HAP-1 (cell line): ENCODE results near the gene MUC22.
"Not testable (repeated sequence)": the region's sequence is repeated elsewhere in the genome, so short reads cannot be mapped to it uniquely, and the experiment has no call there.

ENCODE experiments used
- DNase-seq, 2 experiments: peaks; one replicate each; pipeline ENCODE4 v3.0.0-alpha.2; 2016 to 2020; ENCODE audit warnings: low spot score in 2 of 2
- H3K27me3 ChIP-seq: fragments of 250-450 bp; sonication (Bioruptor Pico); 2 replicates; pipeline ENCODE4 v1.5.1; 2020; ENCODE audit warnings: low read depth, mild to moderate bottlenecking, moderate library complexity
- H3K36me3 ChIP-seq: fragments of 250-450 bp; sonication (Bioruptor Pico); replicated peaks from 2 replicates; pipeline ENCODE4 v1.5.1; 2020; ENCODE audit warnings: mild to moderate bottlenecking
- H3K4me1 ChIP-seq: fragments of 250-450 bp; sonication (Bioruptor Pico); 2 replicates; pipeline ENCODE4 v1.5.1; 2020; ENCODE audit warnings: mild to moderate bottlenecking
- H3K4me3 ChIP-seq: fragments of 250-450 bp; sonication (Bioruptor Pico); 2 replicates; pipeline ENCODE4 v1.5.1; 2020; ENCODE audit warnings: mild to moderate bottlenecking, moderate library complexity
- H3K9me3 ChIP-seq: fragments of 250-450 bp; sonication (Bioruptor Pico); 2 replicates; pipeline ENCODE4 v1.5.1; 2020; ENCODE audit warnings: mild to moderate bottlenecking, moderate library complexity
- in situ Hi-C: fragments of 300-500 bp; cut with MboI; formaldehyde crosslinking; loops from 3 replicates; pipeline ENCODE4 v1.14.3; 2020; ENCODE audit warnings: low sequenced_read_pairs, inconsistent platforms, mixed read lengths

MUC22 gene

DNA sequence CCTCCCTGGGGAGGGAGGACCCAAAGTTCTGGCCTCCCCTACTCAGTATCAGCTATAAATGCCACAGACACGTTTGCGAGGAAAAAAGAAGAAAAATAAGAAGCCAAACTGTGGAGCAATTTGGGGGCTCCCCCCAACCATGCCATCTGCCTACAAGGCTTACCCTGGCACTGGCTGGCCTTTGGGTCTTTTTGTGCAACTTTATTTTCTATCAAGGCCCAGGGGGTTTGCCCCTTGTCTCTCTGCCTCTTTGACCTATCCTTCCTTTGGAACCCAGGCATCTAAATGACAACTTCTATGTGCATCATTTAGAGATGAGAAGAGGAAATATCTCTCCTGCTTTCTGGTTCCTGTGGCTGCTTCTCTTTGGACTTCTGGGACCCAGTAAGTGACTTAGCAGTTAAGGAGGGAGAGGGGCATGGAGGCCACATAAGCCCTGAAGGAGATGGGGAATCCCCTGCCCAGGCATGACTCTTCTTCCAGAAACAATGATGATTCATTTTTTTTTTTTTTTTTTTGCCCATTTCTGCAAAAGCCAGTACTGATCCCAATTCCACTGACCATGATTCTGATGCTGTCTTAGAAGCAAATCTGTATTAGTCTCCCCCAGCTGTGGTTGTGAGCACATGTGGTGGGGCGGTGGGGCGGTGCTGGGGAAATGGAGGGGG lies at the start of gene MUC22:
TSS of gene MUC22 (plus strand) at position 82 of the 668 bp plus-strand sequence. CDS start at position 315, 233 bp downstream.
- Histone ChIP-seq H3K36me3 (no peaks in the 10 kb centered on the region), H3K4me1 (no peaks in the 10 kb centered on the region), H3K9me3 (no peaks in the 10 kb centered on the region), H3K4me3 (no peak within 1 kb of the TSS), H3K27me3 (peaks cover 25% of the 10 kb centered on the region)
- DNase-seq: no peak
- in situ Hi-C loops: no loop called here

DNA sequence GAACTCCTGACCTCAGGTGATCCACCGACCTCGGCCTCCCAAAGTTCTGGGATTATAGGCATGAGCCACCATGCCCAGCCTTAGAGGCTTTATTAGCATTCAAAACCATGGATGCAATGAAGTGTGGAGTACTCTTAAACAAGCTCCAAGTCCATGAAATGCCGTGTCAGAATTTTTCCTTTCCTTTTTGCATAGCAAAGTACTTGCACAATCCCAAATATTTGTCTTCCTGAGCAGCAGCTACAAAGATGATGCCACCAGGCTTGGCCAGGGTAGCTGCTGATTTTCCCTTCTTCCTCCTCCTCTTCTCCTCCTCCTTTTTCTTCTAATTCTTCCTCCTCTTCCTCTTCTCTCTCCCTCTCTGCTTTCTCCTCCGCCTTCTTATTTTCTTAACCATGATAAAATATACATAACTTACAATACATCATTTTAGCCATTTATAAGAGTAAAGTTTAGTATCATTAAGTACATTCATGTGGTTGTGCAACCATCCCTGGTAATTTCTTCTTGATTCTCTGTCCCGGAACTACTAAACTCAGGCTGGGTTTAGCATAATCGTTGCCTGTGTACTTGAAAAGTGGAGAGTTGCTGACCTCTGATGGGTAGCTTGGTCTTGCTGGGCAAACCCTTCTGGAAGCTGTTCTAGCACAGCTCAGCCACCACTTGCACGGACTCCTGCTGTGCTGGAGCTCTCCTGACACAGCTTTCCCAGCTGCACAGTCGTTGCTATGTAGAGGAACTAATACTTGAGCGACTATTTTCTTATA lies 49.2 kb upstream of the MUC22 start:
- Histone ChIP-seq H3K4me1 (peaks cover under 1% of the 10 kb centered on the region; the same call in 1 of the 2 replicates), H3K27me3 (0 out of 2 replicates have a peak, but pooled peaks cover 2% of the 10 kb centered on the region), H3K4me3 (no peak overlapping the region), H3K36me3 (no peaks in the 10 kb centered on the region), H3K9me3 (no peaks in the 10 kb centered on the region)
- no peak for DNase-seq
- in situ Hi-C loops: no loop called here

DNA sequence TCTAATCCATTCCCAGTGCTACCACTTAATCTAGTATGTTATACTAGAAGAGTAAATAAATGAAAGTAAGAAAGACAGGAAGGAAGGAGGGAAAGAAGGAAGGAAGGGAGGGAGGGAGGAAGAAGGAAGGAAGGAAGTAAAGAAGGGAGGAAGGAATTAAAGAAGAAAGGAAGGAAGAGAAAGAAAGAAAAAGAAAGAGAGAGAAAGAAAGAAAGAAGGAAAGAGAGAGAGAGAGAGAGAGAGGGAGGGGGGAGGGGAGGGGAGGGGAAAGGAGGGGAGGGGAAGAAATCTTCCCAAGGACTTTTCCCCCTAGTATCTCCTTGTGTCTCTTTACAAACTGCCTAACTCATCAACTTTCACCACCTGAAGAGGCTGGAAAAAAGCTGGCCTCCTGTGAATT lies 47.6 kb upstream of the MUC22 start:
- DNase-seq: no peak
- Histone ChIP-seq H3K27me3 (0 out of 2 replicates have a peak, but pooled peaks cover 2% of the 10 kb centered on the region), H3K4me1 (no peaks in the 10 kb centered on the region), H3K9me3 (no peaks in the 10 kb centered on the region), H3K36me3 (no peaks in the 10 kb centered on the region), H3K4me3 (no peak overlapping the region)
- in situ Hi-C loops: no loop called here

DNA sequence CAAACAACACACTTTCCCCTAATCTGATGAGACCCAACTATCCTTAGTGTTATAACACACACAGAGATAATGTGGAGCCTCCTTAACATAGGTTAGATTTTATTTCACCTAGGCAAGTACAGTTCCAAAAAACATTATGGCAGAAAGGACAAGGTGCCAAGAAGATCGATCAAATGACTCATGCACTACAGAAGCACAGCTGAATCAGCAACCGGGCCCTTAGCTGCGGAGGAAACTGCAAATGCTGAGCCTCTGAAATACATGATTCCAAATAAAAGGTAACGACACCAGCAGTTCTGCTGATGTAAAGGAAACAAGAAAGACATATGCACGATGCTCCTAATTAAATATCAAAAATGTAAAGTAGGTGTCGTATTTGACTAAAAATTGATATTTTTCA lies 46.6 kb upstream of the MUC22 start:
- no peaks in the 10 kb centered on the region for H3K4me1 ChIP-seq
- no peak overlapping the region for H3K4me3 ChIP-seq
- 0 out of 2 replicates have a peak, but pooled peaks cover 2% of the 10 kb centered on the region for H3K27me3 ChIP-seq
- no peak for DNase-seq
- no peaks in the 10 kb centered on the region for H3K9me3 ChIP-seq
- H3K36me3 ChIP-seq: no peaks in the 10 kb centered on the region
- in situ Hi-C loops: no loop called here

DNA sequence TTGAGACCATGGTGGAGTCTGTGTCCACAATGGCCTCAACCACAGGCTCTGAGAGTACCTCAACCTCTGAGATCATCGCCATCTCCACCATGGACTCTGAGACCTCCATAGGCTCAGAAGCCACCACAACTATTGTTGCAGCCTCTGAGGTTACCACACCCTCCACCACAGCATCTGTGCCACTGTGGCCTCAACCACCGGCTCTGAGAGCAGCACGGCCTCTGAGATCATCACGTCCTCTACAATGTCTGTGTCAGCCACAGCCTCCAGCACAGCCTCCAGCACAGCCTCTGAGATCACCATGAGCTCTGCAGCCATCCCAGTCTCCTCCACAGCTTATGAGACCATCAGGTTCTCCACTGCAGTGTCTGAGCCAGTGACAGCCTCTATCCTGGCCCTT lies 46.2 kb upstream of the MUC22 start:
- Histone ChIP-seq H3K4me3 (no peak overlapping the region), H3K27me3 (0 out of 2 replicates have a peak, but pooled peaks cover under 1% of the 10 kb centered on the region), H3K9me3 (no peaks in the 10 kb centered on the region), H3K36me3 (no peaks in the 10 kb centered on the region), H3K4me1 (no peaks in the 10 kb centered on the region)
- in situ Hi-C loops: no loop called here
- DNase-seq: no peak

DNA sequence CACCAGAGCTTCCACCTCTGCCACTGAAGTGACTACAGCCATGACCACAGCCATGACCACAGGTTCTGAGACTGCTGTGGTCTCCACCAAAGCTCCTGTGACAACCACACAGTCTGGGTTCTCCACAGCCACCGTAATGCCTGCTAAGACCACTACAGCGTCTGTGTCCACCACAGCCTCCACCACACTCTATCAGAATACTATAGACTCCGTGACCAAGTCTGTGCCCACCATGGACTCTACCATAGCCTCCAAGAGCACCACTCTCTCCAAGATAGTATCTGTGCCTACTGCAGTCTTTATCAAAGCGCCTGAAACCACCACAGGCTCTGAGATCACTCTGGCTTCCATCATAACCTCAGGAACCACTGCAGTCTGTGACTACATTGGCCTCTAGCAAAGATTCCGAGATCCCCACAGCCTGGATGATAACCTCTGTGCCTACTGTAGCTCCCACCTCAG lies 45.1 kb upstream of the MUC22 start:
- H3K4me1 ChIP-seq: no peaks in the 10 kb centered on the region
- no peak overlapping the region for H3K4me3 ChIP-seq
- no peaks in the 10 kb centered on the region for H3K27me3 ChIP-seq
- in situ Hi-C loops: no loop called here
- no peaks in the 10 kb centered on the region for H3K36me3 ChIP-seq
- DNase-seq: no peak
- H3K9me3 ChIP-seq: no peaks in the 10 kb centered on the region

DNA sequence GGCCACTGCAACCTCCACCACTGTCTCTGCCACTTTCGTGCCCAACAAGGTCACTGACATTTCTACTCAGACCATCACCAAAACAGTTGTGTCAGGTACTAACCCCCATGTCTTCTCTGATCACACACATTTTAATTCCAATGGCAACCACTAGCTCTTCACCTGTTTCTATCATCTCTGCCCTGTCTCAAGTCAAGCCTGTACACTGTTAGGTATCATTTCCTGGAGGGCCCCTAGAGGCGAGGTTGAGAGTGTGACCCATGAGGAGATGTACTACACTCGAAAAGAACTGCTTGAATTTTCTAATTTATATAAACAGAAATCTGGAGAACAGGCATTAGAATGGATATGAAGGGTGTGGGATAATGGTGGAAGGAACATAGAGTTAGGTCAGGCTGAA lies 44.1 kb upstream of the MUC22 start:
- no peak overlapping the region for H3K4me3 ChIP-seq
- DNase-seq: no peak
- H3K4me1 ChIP-seq: no peaks in the 10 kb centered on the region
- no peaks in the 10 kb centered on the region for H3K9me3 ChIP-seq
- in situ Hi-C loops: no loop called here
- no peaks in the 10 kb centered on the region for H3K36me3 ChIP-seq
- H3K27me3 ChIP-seq: no peaks in the 10 kb centered on the region

DNA sequence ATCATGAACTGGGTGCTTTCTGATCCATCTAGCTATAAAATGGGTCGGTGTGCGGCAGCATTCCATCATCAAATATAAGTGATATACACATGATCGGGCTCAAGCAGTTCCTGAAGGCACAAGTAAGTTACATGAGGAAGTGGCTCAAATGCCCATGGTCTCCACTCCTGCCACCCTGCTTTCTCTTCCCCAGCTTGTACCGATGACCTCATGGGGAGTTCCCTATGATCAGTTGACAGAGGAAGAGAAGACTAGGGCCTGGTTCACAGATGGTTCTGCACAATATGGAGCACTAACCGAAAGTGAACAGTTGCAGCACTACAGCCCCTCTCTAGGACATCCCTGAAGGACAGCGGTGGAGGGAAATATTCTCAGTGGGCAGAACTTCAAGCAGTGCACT lies 41.1 kb upstream of the MUC22 start:
- H3K27me3 ChIP-seq, H3K4me3 ChIP-seq, H3K4me1 ChIP-seq, H3K9me3 ChIP-seq, H3K36me3 ChIP-seq, in situ Hi-C loops, DNase-seq: not testable (repeated sequence)

DNA sequence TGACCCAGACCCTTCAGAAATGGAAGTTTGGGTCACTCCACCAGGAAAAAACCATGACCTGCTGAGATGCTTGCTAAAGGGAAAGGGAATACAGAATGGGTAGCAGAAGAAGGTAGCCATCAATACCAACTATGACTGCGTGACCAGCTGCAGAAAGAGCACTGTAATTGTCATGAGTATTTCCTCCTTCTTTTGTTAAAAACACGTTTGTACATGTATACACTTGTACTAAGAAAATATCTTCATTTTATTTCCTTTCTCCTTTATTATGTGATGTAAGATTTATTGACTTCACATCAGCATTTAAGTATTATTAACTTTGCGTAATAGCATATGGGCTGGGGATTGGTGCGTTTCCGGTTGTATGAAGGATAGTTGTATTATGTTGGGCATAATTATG lies 39.3 kb upstream of the MUC22 start:
- in situ Hi-C loops: no loop called here
- H3K4me1 ChIP-seq: peaks cover 6% of the 10 kb centered on the region; the same call in 1 of the 2 replicates
- no peak overlapping the region for H3K4me3 ChIP-seq
- no peaks in the 10 kb centered on the region for H3K9me3 ChIP-seq
- 0 out of 2 replicates have a peak, but pooled peaks cover 2% of the 10 kb centered on the region for H3K27me3 ChIP-seq
- H3K36me3 ChIP-seq: no peaks in the 10 kb centered on the region
- DNase-seq: no peak

DNA sequence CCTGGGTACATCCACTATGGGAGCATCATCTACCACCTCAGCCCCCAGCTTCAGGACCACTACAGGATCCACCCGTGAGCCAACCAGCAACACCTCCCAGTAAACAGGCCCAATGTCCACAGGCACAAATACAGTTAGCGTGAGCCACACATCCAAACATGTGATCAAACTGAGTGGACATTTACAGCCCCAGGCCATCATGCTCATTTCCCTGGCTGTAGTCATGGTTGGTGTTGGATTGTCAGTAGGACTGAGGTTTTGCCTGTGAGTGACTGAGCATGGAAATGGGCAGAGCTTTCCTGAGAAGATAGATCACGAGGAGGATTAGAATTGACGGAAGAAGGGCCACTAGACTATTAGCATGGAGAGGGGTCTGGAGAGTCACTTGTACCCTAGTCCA lies 37.5 kb upstream of the MUC22 start:
- Histone ChIP-seq H3K4me3 (no peak overlapping the region), H3K36me3 (no peaks in the 10 kb centered on the region), H3K27me3 (0 out of 2 replicates have a peak, but pooled peaks cover 2% of the 10 kb centered on the region), H3K4me1 (peaks cover 6% of the 10 kb centered on the region; the same call in 1 of the 2 replicates), H3K9me3 (no peaks in the 10 kb centered on the region)
- in situ Hi-C loops: no loop called here
- no peak for DNase-seq

DNA sequence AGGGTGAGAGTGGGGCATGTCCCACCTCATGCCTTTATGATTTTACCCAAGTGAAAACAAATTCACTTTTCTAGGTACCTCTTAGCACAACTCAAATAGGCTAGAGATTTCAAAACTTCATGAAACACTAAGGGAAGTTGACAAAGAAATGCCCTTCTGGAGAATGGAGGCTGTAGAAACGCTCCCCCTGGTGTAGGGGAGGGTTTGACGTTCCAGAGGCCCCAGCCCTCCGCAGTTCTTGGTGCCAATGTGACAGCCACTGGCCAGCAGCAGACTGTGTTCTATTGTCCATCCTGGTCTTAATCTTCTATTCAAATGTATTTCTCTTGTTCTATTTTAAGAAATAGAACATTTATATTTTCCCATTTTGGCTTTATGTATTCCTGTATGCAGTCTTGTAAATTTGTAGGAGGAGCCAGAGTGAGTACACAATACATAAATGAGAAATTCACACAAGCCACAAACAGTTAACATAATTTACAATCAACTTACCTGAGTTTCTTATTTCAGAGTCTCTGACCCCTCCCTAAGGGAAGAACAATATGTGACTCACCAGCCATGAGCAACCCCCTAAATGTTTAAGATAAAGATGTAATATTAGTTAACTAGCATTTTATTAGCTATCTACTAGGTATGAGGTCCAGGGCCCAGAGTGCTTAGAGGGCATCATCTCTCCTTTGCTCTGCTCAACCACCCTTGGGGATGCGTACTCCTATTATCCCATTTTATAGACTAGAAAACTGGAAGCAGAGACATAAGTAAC lies 35.6 kb upstream of the MUC22 start:
- no peaks in the 10 kb centered on the region for H3K9me3 ChIP-seq
- peaks cover 14% of the 10 kb centered on the region for H3K27me3 ChIP-seq
- H3K36me3 ChIP-seq: no peaks in the 10 kb centered on the region
- in situ Hi-C loops: no loop called here
- peak in 1 of 2 experiments; percentile 24 for DNase-seq
- H3K4me3 ChIP-seq: no peak overlapping the region
- peaks cover 6% of the 10 kb centered on the region; the same call in 1 of the 2 replicates for H3K4me1 ChIP-seq

DNA sequence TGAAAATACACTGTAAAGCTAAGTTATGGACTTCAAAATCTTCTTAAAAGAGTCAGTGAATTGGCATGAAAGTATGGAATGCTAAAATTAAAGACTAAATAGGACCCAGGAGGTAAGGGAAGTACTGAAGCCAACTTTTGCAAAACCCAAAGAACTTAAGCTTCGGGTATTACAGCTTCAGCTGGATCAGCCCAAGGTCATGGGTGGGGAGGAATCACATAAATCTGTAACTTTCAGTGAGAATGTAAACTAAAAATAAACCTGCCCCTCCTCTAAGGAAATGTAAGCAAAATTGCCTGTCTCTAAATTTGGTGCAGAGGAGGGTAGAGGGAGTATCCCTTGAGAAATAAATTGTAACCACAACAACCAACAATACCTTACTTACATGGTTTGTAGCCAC lies 31.1 kb upstream of the MUC22 start:
- in situ Hi-C loops: no loop called here
- H3K27me3 ChIP-seq: peaks cover 25% of the 10 kb centered on the region
- H3K9me3 ChIP-seq: no peaks in the 10 kb centered on the region
- H3K36me3 ChIP-seq: no peaks in the 10 kb centered on the region
- no peak overlapping the region for H3K4me3 ChIP-seq
- no peak for DNase-seq
- peaks cover 6% of the 10 kb centered on the region; the same call in 1 of the 2 replicates for H3K4me1 ChIP-seq

DNA sequence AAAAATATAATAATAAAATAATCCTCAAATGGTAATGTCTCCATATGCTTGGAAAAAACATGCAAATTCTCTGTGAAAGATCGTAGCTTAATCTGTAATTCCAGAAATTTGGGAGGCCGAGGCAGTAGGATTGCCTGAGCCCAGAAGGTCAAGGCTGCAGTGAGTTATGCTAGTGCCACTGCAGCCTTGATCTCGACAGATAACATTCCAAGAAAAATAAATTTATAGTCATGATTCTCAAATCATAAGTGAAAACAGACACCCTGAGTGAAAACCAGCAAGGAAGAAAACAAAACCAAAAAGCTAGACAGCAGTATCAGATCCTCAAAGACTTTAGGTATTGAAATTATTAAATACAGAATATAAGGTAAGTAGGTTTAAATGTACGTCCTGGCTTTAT lies 30.6 kb upstream of the MUC22 start:
- peaks cover 2% of the 10 kb centered on the region; the same call in 1 of the 2 replicates for H3K4me1 ChIP-seq
- H3K27me3 ChIP-seq: peaks cover 25% of the 10 kb centered on the region
- no peaks in the 10 kb centered on the region for H3K36me3 ChIP-seq
- no peak for DNase-seq
- H3K9me3 ChIP-seq: no peaks in the 10 kb centered on the region
- H3K4me3 ChIP-seq: no peak overlapping the region
- in situ Hi-C loops: no loop called here
